Endothelial cell of hepatic sinusoid (primary cell): Measurements from ENCODE around the gene UBE3C.
"Not testable (repeated sequence)": the region's sequence is repeated elsewhere in the genome, so short reads cannot be mapped to it uniquely, and the experiment has no call there.

Experiments used
- in situ Hi-C: cut with HindIII; loops from 2 replicates; pipeline ENCODE4 v1.10.0; 2017; ENCODE audit warnings: low sequenced_read_pairs

The UBE3C gene

GRCh38 chr7:157269341-157270059, 130.8 kb downstream of the UBE3C start:
- in situ Hi-C loops, result no loop called here

GRCh38 chr7:157270060-157270444, 131.3 kb downstream of the UBE3C start:
- in situ Hi-C loops, result no loop called here

- in situ Hi-C loops, result no loop called here
Measured at GRCh38 chr7:157271315-157271990, 132.7 kb downstream of the UBE3C start.

- in situ Hi-C loops, result no loop called here
Measured at GRCh38 chr7:157271991-157272324, 133.2 kb downstream of the UBE3C start.

GRCh38 chr7:157272351-157273207, 133.9 kb downstream of the UBE3C start:
- in situ Hi-C loops, result no loop called here

GRCh38 chr7:157273208-157274093, 134.7 kb downstream of the UBE3C start:
- in situ Hi-C loops, result no loop called here

GRCh38 chr7:157274094-157274634, 135.4 kb downstream of the UBE3C start:
- in situ Hi-C loops, result not testable (repeated sequence)

GRCh38 chr7:157274991-157275427, 136.3 kb downstream of the UBE3C start:
- in situ Hi-C loops, result no loop called here

- in situ Hi-C loops, result no loop called here
Measured at GRCh38 chr7:157276091-157276561, 137.4 kb downstream of the UBE3C start.

- in situ Hi-C loops, result no loop called here
Measured at GRCh38 chr7:157276731-157277562, 138.2 kb downstream of the UBE3C start.

- in situ Hi-C loops, result not testable (repeated sequence)
Measured at GRCh38 chr7:157277568-157277967, 138.8 kb downstream of the UBE3C start.

- in situ Hi-C loops, result no loop called here
Measured at GRCh38 chr7:157278167-157278790, 139.6 kb downstream of the UBE3C start.

- in situ Hi-C loops, result no loop called here
Measured at GRCh38 chr7:157278791-157279724, 140.3 kb downstream of the UBE3C start.

- in situ Hi-C loops, result no loop called here
Measured at GRCh38 chr7:157279741-157280215, 141.1 kb downstream of the UBE3C start.

- in situ Hi-C loops, result no loop called here
Measured at GRCh38 chr7:157280216-157280841, 141.6 kb downstream of the UBE3C start.

- in situ Hi-C loops, result no loop called here
Measured at GRCh38 chr7:157281221-157281998, 142.7 kb downstream of the UBE3C start.
